ENCODE measurements around the gene CNTN5.

Gene CNTN5

DNA sequence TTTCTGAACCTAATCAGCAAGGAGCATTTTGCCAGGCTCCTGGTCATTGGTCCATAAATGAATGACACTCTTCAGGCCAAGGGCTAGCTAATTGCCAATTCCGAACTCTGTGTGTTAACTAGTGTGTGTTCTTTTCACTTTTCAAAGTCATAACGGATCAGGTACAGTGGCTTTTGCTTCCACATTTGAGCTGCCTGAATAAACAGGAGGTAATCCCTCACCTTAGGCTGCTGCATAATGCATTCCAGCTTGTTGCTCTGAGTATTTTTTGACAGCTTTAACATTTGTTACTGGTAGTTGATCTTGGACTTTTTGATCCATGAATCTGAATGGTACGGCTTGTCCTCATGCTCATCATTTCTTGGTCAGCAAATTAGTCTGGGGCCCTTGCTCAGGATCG is 485.1 kb downstream of the CNTN5 start:
- no peak overlapping the region for H3K4me3 ChIP-seq (ENCODE audit: low read length)
- no peak for TF ChIP-seq ZNF274 (IDR thresholded peaks at IDR 0.05; ENCODE audit: low read depth, low read length)

GRCh38 chr11:99509863-99510262 is 489.1 kb downstream of the CNTN5 start:
- no peak for TF ChIP-seq ZNF274 (IDR thresholded peaks at IDR 0.05; ENCODE audit: low read depth, low read length)
- H3K4me3 ChIP-seq (ENCODE audit: low read length), result no peak overlapping the region

- no peak overlapping the region for H3K4me3 ChIP-seq (ENCODE audit: low read length)
- no peak for TF ChIP-seq ZNF274 (IDR thresholded peaks at IDR 0.05; ENCODE audit: low read depth, low read length)
Observed at GRCh38 chr11:99513368-99513767, 492.6 kb downstream of the CNTN5 start.

DNA sequence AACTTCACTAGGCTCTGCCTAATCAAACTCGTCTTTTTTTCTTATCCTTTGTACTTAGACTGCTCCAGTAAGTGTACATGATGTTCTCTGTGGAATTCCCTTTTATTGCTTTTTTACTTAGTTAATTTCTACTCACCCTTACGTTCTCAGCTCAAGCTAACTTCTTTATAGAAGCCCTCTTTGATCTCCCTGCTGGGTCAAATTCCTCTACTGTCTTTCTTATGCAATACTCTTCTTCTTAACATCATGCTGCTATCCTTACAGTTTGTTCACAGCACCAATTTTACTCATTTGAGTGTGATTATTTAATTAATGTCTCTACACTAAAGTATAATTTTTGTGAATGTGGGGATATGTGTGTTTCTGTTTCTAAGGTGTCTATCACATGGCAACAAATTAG is 498.3 kb downstream of the CNTN5 start:
- no peak for TF ChIP-seq ZNF274 (IDR thresholded peaks at IDR 0.05; ENCODE audit: low read depth, low read length)
- no peak overlapping the region for H3K4me3 ChIP-seq (ENCODE audit: low read length)

DNA sequence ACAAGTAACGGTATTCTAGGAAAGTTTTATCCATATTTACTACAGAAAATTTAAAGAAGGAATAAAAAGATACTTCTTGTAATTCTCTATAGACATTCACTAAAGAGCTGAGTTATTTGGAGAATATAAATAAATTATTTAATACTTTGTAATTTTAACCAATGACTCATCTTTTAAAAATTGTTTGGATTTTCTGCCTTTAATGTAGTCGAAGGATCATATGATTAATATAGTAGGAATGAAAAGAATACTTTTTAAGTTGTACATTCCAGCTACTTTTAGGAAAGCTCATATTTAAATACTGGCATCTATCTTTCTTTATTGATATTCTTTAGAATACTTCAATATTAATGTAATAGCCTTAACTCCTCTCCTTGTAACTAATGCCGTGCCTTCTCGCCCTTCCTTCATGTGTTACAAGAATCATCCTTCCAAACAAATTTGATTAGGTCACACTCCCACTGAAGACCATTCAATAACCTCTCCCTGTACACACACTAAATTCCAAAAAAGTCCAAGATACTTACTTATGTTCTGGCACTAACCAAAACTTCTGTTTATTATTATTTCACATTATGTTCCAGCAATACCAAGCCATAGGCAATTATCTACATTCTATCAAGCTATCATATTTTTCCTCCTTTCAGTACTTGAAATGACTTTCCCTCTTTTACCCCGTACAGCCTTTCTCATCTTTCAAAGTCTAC is 501.9 kb downstream of the CNTN5 start:
- no peak overlapping the region for H3K4me3 ChIP-seq (ENCODE audit: low read length)
- TF ChIP-seq ZNF274 (IDR thresholded peaks at IDR 0.05; ENCODE audit: low read depth, low read length), result no peak

- TF ChIP-seq ZNF274 (IDR thresholded peaks at IDR 0.05; ENCODE audit: low read depth, low read length), result no peak
- no peak overlapping the region for H3K4me3 ChIP-seq (ENCODE audit: low read length)
Observed at GRCh38 chr11:99531468-99531867, 510.7 kb downstream of the CNTN5 start.

GRCh38 chr11:99534812-99535211 is 514.1 kb downstream of the CNTN5 start:
- no peak overlapping the region for H3K4me3 ChIP-seq (ENCODE audit: low read length)
- TF ChIP-seq ZNF274 (IDR thresholded peaks at IDR 0.05; ENCODE audit: low read depth, low read length), result no peak

GRCh38 chr11:99535406-99535805 is 514.7 kb downstream of the CNTN5 start:
- no peak for TF ChIP-seq ZNF274 (IDR thresholded peaks at IDR 0.05; ENCODE audit: low read depth, low read length)

DNA sequence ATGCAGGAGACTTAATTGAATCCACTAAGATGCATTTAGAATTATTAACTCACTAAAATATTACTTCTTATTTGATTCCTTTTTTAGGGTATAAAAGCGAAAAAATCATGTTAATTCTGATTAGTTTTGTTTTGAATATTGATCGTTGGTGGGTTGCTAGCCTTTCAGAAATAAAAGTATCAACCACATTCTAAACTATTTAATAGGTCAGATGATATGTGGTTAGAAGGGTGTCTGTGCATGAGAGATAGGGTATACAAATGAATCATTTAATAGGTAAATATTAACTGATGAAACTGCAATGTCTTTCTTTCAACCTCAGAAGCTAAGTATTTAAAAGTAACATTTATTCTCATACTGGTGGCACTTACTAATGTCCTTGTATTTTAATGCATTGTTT is 515.1 kb downstream of the CNTN5 start:
- TF ChIP-seq ZNF274 (IDR thresholded peaks at IDR 0.05; ENCODE audit: low read depth, low read length), result no peak
- no peak overlapping the region for H3K4me3 ChIP-seq (ENCODE audit: low read length)

More at GRCh38 chr11:99535406-99535805, 514.7 kb downstream of the CNTN5 start:
- no peak overlapping the region for H3K4me3 ChIP-seq (ENCODE audit: low read length)

GRCh38 chr11:99537681-99538080 is 516.9 kb downstream of the CNTN5 start:
- H3K4me3 ChIP-seq (ENCODE audit: low read length), result no peak overlapping the region
- no peak for TF ChIP-seq ZNF274 (IDR thresholded peaks at IDR 0.05; ENCODE audit: low read depth, low read length)

GRCh38 chr11:99545616-99546015 is 524.9 kb downstream of the CNTN5 start:
- H3K4me3 ChIP-seq (ENCODE audit: low read length), result no peak overlapping the region
- TF ChIP-seq ZNF274 (IDR thresholded peaks at IDR 0.05; ENCODE audit: low read depth, low read length), result no peak

GRCh38 chr11:99548264-99548663 is 527.5 kb downstream of the CNTN5 start:
- TF ChIP-seq ZNF274 (IDR thresholded peaks at IDR 0.05; ENCODE audit: low read depth, low read length), result no peak
- no peak overlapping the region for H3K4me3 ChIP-seq (ENCODE audit: low read length)

- TF ChIP-seq ZNF274 (IDR thresholded peaks at IDR 0.05; ENCODE audit: low read depth, low read length), result no peak
- H3K4me3 ChIP-seq (ENCODE audit: low read length), result no peak overlapping the region
Observed at GRCh38 chr11:99554232-99554903, 533.6 kb downstream of the CNTN5 start.

- no peak overlapping the region for H3K4me3 ChIP-seq (ENCODE audit: low read length)
- no peak for TF ChIP-seq ZNF274 (IDR thresholded peaks at IDR 0.05; ENCODE audit: low read depth, low read length)
Observed at GRCh38 chr11:99555486-99555885, 534.7 kb downstream of the CNTN5 start.

DNA sequence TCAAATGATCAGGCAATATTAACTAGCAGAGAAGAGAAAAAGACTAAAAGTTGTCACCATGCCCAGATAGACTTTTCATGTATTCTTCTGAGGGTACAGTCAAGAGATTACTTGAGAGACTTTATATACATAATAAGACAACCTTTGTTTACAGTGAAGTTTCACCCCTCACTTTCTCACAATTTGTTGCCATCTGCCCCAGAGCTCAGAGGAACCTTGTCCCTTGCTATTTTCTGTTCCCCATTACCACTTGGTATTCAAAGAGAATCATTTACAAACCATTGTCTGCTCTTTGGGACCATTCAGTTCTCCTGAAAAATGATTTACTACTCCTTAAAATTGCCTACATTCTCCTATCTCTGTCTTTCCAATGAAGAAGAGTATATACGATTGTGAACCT is 544.6 kb downstream of the CNTN5 start:
- no peak for TF ChIP-seq ZNF274 (IDR thresholded peaks at IDR 0.05; ENCODE audit: low read depth, low read length)
- no peak overlapping the region for H3K4me3 ChIP-seq (ENCODE audit: low read length)
